GM19025 (cell line): Measurements from ENCODE around the gene ZC3H8.
"Not testable (repeated sequence)": the region's sequence is repeated elsewhere in the genome, so short reads cannot be mapped to it uniquely, and the experiment has no call there.

ENCODE experiments used
- ATAC-seq: cut with Tn5 transposase; IDR thresholded peaks from one replicate; pipeline ENCODE4 v1.9.1; 2021; ENCODE audit warnings: mild to moderate bottlenecking, low read depth, moderate library complexity; ENCODE audit not compliant: unreplicated experiment

Gene ZC3H8

DNA sequence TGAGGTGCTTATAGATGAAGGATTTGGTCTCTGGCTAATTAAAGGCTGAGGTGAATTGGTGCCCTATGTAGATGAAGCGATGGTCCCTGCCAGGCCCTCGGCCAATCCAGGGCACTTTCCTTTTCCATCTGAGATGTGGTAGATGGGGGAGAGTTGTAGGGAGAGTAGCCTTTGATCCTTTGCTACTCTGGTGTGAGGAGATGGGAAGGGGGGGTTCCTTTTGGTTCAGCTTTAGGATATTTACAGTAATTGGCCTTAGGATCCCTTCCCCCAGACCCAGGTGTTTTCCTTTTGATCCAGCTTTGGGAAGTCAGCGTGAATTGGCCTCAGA, 5.4 kb upstream of the ZC3H8 start:
- ATAC-seq = no peak

DNA sequence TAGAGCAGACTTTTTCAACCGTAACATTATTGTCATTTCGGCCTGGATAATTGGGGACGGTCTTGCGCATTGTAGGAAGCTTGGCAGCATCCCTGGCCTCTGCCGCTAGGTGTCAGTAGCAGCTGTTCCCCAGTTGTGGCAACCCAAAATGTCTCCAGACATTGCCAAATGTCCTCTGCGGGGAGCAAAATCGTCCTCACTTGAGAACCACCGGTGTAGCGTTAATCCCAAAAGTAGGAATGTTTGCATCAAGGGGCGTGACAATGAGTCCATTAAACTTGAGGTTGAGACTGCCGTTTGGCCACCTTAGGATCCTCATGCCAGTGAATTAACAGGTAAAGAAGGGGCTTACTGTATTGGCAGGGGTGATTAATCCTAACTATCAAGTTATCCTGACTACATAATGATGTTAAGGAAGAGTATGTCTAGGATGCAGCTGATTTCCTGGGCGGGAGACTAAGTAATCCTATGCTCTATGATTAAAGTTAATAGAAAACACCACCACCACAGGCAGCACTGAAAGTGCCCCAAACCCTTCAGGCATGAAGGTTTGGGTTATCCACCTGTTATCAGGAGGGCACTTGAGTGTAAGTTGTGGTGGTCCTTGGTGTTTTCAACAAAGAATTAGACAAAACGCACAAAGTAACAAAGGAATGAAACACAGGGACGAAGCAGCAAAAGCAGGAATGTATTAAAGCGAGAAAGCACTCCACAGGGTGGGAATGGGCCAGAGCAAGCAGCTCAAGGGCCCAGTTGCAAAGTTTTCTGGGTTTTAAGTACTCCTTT, 4.9 kb upstream of the ZC3H8 start:
- ATAC-seq = no peak

DNA sequence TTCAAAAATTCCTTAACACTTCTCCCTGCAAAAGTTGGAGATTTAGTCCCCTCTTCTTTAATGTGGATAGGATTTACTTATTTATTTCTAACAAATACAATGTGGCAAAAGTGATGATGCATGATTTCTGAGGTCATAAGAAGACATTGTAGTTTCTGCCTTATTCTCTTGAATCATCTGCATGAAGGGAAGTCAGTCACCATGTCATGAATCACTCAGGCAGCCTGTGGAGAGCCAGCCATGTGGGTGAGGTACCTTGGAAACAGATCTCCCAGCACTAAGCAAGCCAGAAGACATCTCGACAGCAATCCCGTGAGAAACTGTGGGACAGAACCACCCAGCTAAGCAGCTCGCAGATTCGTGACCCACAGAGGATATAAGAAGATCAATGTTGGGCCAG, 2.7 kb upstream of the ZC3H8 start:
- ATAC-seq = no peak

DNA sequence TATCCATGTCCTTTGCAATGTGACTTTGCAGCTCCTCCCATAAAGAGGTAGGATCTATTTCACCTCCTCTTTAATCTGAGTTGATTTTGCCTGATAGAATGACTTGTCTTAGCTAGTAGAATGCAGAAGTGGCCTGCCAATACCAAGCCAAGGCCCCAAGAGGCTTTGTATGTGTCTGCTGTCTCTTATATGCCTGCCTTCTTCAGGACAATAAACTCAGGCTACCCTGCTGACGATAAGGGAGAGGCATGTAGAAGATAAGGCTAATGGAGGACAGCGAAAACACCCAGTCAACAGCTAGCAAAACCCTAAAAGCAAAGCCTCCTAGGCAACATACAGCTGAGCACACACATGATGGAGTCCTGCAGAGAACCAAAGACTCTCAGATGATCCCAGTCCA, 1.8 kb upstream of the ZC3H8 start:
- no peak for ATAC-seq

DNA sequence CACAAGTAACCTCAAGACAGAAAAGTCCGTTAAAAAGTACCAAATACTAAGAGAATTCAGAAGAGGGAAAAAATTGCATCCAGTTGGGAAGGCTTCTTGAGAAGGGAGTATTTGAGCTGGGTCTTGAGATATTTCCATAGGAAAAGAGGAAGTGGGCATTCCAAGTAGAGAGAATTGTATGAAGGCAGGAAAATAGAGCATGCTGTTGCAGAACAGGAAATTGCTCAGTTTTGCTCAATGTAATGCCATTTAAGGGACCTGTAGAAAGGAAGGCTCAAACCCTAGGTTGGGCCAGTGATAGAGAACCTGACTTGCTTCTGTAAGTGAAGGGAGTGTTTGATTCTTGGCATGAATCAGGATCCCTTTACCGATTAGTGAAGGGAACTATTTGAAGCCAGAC, 1.0 kb upstream of the ZC3H8 start:
- no peak for ATAC-seq

DNA sequence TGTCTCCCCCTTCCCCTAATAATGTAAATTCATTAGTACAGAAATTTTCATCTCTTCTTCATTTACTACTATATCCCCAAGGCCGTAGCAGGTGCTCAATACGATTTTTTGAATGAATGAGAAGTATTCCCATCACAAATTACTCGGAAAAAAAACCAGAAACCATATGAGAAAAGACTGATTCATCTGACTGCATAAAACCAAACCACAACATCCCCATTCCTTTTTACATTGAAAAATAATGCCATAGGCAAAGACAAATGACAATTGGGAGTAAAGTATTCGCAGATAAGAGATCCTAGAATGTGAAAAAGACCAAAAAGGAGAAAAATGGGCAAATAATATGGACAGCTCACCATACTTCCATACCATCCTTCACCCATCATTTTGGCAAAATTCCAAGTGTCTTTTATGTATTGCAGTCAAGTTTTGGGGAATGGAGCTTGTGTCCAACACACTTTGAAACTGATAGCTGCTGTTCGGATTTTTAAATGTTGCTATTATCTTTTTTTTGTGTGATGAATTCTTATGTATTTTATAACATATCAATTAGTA, 1.5 kb downstream of the ZC3H8 start:
- no peak for ATAC-seq

DNA sequence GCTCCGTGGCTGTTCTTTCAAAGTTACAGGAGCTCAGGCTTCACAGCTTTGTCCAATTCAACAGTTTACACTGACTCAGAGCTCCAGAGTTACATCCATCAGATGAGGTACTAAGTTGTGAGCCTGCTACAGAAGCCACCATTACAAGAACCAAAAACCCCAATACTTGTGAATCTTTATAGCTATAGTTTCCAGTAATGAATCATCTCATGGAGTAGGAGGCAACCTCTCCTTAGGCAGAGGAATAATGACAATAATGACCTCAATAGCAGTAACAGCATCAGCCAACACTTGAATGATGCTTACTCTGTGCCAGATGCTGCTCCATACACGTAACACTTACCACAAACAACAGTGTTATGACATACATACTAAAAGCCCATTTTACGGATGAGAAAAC, 3.6 kb downstream of the ZC3H8 start:
- ATAC-seq = no peak

DNA sequence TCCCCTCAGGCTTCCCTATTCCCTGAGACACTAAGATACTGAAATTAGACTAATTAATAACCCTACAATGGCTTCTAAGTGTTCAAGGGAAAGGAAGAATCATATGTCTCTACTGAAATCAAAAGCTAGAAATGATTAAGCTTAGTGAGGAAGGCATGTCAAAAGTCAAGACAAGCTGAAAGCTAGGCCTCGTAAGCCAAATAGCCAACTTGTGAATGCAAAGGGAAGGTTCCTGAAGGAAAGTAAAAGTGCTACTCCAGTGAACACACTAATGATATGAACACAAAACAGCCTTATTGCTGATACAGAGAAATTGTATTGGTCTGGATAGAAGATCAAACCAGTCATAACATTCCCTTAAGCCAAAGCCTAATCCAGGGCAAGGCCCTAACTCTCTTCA, 10.0 kb downstream of the ZC3H8 start:
- ATAC-seq = no peak

DNA sequence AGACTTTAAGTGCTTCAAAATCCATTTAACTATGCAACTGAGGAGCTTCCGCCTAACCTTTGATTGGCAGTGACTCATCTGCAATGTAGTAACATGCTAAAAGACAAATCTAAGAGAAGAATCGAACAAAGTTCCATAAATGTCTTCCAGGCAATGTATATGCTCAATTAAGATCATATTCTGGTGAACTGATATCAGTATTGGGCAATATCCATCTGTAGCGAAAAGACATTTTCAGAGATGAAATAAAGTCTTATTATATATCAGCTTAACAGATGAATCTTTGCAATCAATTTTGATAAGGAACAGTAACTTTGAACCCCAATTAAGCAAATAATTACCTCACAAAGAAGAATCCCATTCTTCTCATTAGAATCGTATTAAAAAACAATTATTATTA, 11.6 kb downstream of the ZC3H8 start:
- ATAC-seq = no peak

DNA sequence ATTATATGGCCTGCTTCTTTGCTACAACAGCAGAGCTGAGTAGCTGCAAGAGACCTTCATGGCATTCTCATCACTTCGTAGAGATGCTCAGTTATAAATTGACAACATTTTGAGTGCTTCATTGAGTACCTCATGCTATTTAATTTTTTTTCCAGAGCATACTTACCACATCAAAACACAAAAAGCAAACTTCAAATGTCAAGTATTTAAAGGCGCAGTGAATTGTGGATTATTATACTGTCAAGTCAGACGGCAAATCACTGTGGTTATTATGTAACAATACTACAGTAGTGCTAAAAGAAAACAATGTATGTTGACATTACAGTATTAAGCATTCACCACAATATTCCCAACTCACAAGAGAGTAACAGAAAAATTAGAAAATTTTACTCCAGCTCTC, 12.5 kb downstream of the ZC3H8 start:
- ATAC-seq = no peak

DNA sequence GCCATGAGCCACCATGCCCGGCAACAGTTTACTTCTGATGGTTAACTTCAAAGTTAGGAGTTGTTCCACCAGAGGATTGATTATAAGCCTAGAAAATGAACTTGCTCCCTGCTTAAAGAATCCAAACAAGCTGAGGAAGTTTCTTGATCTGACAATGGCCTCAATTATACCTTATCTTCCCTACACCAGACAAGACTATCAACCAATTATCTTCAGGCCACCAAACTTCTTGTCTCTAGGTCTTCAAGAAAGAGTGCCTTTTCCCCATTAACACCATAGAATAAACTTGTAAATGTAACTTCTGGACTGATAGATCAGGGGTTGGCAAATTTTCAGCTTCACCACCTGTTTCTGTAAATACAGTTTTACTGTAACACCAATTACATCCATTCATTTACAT, 15.0 kb downstream of the ZC3H8 start:
- no peak for ATAC-seq

DNA sequence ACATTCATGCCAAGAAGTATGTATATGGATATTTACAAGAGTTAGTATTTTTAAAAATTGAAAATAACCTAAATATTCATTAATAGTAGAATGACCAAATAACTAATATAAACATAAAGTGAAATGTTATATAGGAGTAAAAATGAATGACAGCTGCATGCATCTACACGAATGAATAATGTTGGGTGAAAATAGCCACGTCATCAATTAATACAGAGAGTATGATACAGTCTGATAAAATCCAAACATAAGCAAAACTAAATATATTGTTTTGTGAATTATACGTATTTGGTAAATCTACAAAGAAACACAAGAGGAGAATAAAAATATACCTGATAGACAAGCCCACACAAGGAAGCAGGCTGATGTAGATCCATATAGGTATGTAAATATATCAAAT, 24.5 kb downstream of the ZC3H8 start:
- no peak for ATAC-seq

DNA sequence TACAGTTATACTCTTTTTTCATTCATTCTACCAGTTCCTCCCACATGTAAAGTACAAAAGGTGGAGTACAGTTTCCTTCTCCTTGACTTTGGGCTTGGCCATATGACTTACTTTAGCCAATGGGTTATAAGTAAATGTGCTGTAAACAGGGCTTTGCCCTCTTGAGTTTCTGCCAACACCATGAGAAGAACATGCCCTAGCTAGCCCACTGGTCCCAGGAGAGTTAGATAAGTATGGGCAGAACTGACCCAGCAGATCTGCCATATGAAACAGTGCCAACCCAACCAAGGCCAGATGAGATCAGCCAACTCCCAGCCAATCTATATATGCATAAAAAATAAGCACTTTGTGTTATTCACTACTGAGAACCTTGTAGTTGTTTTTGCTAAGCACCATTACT, 25.5 kb downstream of the ZC3H8 start:
- no peak for ATAC-seq

DNA sequence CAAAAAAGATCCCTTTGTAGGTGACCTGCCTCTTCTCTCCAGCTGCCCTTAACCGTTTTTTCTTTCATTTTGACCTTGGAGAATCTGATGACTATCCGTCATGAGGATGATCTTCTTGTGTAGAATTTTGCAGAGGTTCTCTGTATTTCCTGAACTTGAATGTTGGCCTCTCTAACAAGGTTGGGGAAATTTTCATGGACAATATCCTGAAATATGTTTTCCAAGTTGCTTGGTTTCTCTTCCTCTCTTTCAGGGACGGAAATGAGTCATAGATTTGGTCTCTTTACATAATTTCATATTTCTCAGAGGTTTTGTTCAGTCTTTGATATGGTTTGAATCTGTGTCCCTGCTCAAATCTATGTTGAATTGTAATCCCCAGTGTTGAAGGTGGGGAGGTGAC, 34.0 kb downstream of the ZC3H8 start:
- no peak for ATAC-seq

DNA sequence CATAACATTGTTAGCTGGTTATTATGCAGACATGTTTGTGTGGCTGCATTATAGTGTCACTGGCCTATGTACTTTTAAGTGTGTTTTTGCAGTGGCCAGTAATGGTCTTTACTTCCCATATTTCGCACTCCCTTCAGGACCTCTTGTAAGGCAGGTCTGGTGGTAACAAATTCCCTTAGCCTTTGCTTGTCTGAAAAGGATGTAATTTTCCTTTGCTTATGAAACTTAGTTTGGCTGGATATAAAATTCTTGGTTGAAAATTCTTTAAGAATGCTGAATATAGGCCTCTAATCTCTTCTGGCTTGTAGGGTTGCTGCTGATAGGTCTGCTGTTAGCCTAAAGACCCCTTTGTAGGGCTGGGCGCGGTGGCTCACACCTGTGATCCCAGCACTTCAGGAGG, 34.7 kb downstream of the ZC3H8 start:
- ATAC-seq = no peak

DNA sequence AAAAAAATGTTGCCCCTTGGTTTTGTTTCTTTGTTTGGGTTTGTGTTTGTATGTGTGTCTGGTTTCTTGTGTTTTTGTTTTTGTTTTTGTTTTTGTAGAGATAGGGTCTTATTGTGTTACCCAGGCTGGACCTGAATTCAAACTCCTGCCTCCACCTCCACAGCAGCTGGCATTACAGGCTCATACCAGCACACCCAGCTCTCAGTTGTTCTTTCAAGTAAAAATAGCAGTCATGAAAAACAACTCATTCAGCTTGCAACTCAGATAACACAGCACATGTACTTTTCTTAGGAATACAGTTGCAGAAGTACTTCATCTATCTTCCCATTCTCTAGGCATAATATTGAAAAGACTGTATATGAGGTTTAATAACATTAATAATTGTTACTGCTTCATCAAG, 37.0 kb downstream of the ZC3H8 start:
- ATAC-seq = no peak

DNA sequence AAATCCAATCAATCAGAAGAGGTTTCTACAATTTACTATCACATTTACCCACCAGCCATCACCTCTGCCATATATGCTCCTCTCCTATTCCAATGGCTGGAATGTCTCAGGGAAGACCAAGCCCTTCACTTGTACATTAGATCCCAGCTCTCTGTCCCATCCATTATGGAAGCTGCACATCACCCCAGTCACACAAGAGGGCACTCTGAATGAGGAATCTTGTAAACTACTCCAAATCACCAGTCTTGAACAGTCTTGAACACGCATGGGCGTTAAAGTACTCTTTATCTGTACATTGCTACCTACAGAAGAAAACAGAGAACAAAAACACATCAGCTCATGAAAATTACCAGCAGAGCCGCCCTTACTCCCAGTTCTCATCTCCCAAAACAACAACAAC, 38.7 kb downstream of the ZC3H8 start:
- ATAC-seq = no peak

DNA sequence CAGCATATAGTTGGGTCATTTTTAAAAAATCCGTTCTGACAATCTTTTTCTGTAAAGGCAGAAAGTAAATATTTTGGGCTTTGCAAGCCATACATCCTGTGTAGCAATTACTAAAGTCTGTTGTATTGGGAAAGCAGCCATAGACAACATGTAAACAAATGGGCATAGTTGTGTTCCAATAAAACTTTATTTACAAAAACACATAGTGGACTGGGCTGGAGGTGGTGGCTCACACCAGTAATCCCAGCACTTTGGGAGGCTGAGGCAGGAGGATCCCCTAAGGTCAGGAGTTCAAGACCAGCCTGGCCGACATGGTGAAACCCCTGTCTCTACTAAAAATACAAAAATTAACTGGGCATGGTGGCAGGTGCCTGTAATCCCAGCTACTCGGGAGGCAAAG, 46.9 kb downstream of the ZC3H8 start:
- not testable (repeated sequence) for ATAC-seq

DNA sequence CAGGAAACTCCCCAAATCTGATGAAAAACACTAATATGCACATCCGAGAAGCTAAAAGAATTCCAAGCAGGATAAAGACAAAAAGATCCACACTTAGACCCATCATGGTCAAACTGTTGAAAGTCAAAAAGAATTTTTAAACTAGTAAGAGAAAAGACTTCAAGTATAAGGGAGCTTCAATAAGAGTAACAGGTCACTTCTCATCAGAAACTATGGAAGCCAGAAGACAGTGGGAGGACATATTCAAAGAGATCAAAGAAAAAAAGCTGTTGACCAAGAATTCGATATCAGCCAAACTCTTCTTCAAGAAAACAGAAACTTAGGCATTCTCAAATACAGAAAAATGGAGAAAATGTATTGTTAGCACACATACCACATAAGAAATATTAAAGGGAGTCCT, 50.4 kb downstream of the ZC3H8 start:
- no peak for ATAC-seq

DNA sequence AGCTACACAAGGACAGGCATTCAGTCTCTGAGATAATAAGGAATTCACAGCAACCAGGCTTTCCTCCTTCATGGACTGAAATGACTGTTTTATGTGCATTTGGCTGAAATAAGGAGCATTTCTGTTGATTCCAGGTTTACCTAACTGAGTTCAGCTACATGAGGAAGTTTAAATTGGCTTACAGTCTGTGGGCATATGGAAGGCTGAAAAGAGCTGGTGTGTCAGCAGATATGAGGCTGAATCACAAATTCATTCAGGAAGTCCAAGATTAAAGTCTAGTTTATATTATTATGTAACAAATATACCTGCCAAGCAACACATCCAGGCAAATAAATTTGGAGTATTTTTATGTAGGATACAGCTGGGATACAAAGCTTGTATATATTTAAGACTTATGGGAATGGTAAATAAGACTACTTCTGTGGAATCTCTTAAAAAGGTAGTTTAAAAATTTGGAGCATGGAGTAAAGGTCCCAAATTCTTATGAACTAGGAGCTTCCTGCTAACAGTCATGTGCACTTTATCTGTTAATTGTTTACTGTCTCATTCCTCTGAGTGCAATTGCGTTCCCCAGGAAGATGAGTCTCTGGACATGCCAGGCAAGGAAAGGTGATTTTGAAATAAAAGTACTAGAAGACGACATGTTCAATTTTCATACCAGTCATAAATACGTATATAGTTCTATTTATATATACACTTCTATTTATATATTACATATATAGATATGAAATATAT, 53.0 kb downstream of the ZC3H8 start:
- no peak for ATAC-seq

DNA sequence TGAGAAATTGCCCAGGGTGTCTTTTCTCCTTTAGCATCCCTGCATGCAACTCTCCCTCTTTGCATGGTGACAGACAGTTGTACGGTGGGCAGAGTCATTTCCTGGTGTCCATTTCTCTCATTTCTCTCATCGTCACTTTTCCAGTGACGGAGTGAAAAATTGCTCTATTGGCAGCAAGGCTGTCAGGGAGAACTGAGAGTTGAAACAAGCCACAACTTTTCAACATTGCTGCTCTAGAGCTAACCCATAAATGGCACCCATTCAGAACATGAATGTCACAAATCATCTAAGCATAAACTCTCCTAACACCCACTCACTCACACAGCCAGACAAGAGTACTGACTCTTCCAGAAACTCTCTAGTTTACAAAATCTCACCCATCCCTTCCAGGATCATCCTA, 55.7 kb downstream of the ZC3H8 start:
- ATAC-seq = no peak

DNA sequence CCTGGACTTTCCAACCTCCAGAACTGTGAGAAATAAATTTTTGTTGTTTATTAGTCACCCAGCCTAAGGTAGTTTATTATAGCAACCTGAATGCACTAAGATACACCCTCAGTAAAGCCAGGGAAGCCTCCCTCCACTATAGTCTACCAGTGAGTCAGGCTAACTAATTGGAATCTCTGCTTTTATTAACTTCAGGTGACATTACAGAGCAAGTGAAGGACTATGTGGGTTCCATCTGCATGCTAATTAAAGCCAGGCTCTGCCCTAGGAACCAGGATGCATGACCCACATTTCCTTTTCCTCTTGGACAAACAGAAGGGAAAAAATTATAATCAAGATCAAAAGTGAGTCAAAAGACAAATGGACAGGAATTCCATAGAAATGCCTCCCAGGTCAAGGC, 56.1 kb downstream of the ZC3H8 start:
- no peak for ATAC-seq
